Measurements from ENCODE around the gene RFX4.

The RFX4 gene

GRCh38 chr12:106704081-106704480 is 121.3 kb downstream of the RFX4 start:
- H3K27me3 ChIP-seq (replicated peaks; ENCODE audit: control insufficient read depth, insufficient read depth, low read length): peaks cover 3% of the 10 kb centered on the region
- no peak for DNase-seq (ENCODE audit: low read depth)
- H3K9ac ChIP-seq (ENCODE audit: low read length): no peak overlapping the region
- H3K4me3 ChIP-seq (ENCODE audit: low read length): no peak overlapping the region
- peaks cover 10% of the 10 kb centered on the region for H3K4me1 ChIP-seq (ENCODE audit: control insufficient read depth, insufficient read depth, low read length)
- H3K9me3 ChIP-seq (ENCODE audit: control insufficient read depth, low read length): peaks cover 11% of the 10 kb centered on the region
- no peaks in the 10 kb centered on the region for H3K36me3 ChIP-seq (ENCODE audit: control insufficient read depth, insufficient read depth, low read length, severe bottlenecking)

DNA sequence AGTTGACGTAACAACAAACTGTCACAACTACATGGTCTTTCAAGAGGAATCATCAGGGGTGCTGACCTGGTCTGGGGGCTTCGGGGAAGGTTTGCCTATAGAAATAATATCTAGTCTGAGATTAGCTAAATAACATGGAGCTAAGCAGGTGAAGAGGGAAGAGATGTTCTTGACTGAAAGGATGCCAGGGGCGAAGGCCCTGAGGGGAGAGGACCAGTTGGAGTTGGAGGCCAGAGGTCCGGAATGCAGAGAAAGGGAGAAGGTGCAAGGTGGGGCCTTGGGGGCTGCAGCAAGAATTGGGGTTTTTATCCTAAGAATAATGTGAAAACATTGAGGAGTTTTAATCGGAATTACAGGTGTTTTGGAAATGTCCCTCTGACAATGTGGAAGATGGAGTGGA is 123.2 kb downstream of the RFX4 start:
- peaks cover 10% of the 10 kb centered on the region for H3K4me1 ChIP-seq (ENCODE audit: control insufficient read depth, insufficient read depth, low read length)
- DNase-seq (ENCODE audit: low read depth): no peak
- H3K27me3 ChIP-seq (replicated peaks; ENCODE audit: control insufficient read depth, insufficient read depth, low read length): peaks cover 6% of the 10 kb centered on the region
- H3K4me3 ChIP-seq (ENCODE audit: low read length): no peak overlapping the region
- peaks cover 11% of the 10 kb centered on the region for H3K9me3 ChIP-seq (ENCODE audit: control insufficient read depth, low read length)
- H3K36me3 ChIP-seq (ENCODE audit: control insufficient read depth, insufficient read depth, low read length, severe bottlenecking): no peaks in the 10 kb centered on the region
- H3K9ac ChIP-seq (ENCODE audit: low read length): no peak overlapping the region

DNA sequence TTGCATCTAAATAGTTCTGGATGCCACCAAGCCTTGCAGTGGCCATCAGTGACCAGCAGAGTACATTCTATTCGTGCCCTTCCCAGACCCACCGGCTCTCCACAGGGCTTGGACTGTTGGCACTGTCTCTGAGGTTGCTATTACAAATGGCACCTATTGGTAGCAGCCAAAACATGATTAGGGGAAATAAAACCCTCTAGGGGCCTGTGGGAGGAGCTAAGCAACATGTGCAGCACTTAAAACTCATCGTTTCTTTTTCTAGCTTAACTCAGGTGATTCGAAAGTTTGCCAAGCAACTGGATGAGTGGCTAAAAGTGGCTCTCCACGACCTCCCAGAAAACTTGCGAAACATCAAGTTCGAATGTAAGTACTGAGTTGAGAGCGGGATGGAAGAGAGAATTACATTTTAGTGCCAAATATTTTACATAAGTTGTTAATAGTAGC is 126.3 kb downstream of the RFX4 start:
- Histone ChIP-seq H3K36me3 (ENCODE audit: control insufficient read depth, insufficient read depth, low read length, severe bottlenecking) (no peaks in the 10 kb centered on the region), H3K4me1 (ENCODE audit: control insufficient read depth, insufficient read depth, low read length) (peaks cover 10% of the 10 kb centered on the region), H3K27me3 (replicated peaks; ENCODE audit: control insufficient read depth, insufficient read depth, low read length) (peaks cover 12% of the 10 kb centered on the region), H3K4me3 (ENCODE audit: low read length) (no peak overlapping the region), H3K9ac (ENCODE audit: low read length) (no peak overlapping the region), H3K9me3 (ENCODE audit: control insufficient read depth, low read length) (no peaks in the 10 kb centered on the region)
- DNase-seq (ENCODE audit: low read depth): no peak

GRCh38 chr12:106710143-106710893 is 127.5 kb downstream of the RFX4 start:
- no peak overlapping the region for H3K9ac ChIP-seq (ENCODE audit: low read length)

GRCh38 chr12:106711316-106711715 is 128.5 kb downstream of the RFX4 start:
- H3K9ac ChIP-seq (ENCODE audit: low read length): no peak overlapping the region
- peaks cover 4% of the 10 kb centered on the region for H3K4me1 ChIP-seq (ENCODE audit: control insufficient read depth, insufficient read depth, low read length)
- no peaks in the 10 kb centered on the region for H3K36me3 ChIP-seq (ENCODE audit: control insufficient read depth, insufficient read depth, low read length, severe bottlenecking)

More at GRCh38 chr12:106710143-106710893, 127.5 kb downstream of the RFX4 start:
- peaks cover 12% of the 10 kb centered on the region for H3K27me3 ChIP-seq (replicated peaks; ENCODE audit: control insufficient read depth, insufficient read depth, low read length)
- H3K9me3 ChIP-seq (ENCODE audit: control insufficient read depth, low read length): no peaks in the 10 kb centered on the region
- DNase-seq (ENCODE audit: low read depth): no peak
- peaks cover 4% of the 10 kb centered on the region for H3K4me1 ChIP-seq (ENCODE audit: control insufficient read depth, insufficient read depth, low read length)
- no peak overlapping the region for H3K4me3 ChIP-seq (ENCODE audit: low read length)
- no peaks in the 10 kb centered on the region for H3K36me3 ChIP-seq (ENCODE audit: control insufficient read depth, insufficient read depth, low read length, severe bottlenecking)

GRCh38 chr12:106712768-106713167 is 130.0 kb downstream of the RFX4 start:
- DNase-seq (ENCODE audit: low read depth): no peak
- no peaks in the 10 kb centered on the region for H3K36me3 ChIP-seq (ENCODE audit: control insufficient read depth, insufficient read depth, low read length, severe bottlenecking)
- no peaks in the 10 kb centered on the region for H3K4me1 ChIP-seq (ENCODE audit: control insufficient read depth, insufficient read depth, low read length)
- H3K4me3 ChIP-seq (ENCODE audit: low read length): no peak overlapping the region
- peaks cover 12% of the 10 kb centered on the region for H3K27me3 ChIP-seq (replicated peaks; ENCODE audit: control insufficient read depth, insufficient read depth, low read length)
- no peak overlapping the region for H3K9ac ChIP-seq (ENCODE audit: low read length)
- no peaks in the 10 kb centered on the region for H3K9me3 ChIP-seq (ENCODE audit: control insufficient read depth, low read length)

More at GRCh38 chr12:106711316-106711715, 128.5 kb downstream of the RFX4 start:
- DNase-seq (ENCODE audit: low read depth): no peak
- Histone ChIP-seq H3K9me3 (ENCODE audit: control insufficient read depth, low read length) (no peaks in the 10 kb centered on the region), H3K27me3 (replicated peaks; ENCODE audit: control insufficient read depth, insufficient read depth, low read length) (peaks cover 12% of the 10 kb centered on the region), H3K4me3 (ENCODE audit: low read length) (no peak overlapping the region)

DNA sequence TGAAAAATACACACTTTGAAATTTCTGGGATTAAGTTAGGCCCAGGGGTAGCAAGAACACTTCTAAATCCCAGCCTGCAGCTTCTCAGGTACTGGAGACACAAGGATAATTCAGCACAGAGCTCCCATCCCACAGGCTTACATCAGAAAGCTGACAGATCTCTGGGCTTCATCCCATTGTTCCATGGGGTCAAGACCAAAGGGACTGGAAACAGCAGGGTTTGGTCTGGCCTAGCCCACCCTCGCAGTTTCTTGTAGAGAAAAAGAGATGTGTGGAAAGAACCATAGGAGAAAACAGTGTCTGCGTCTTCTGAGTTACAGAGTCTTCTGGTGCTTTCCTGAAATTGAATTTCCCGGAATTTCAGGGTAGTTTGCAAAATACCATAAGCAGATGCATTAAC is 132.1 kb downstream of the RFX4 start:
- Histone ChIP-seq H3K9me3 (ENCODE audit: control insufficient read depth, low read length) (no peaks in the 10 kb centered on the region), H3K36me3 (ENCODE audit: control insufficient read depth, insufficient read depth, low read length, severe bottlenecking) (no peaks in the 10 kb centered on the region), H3K9ac (ENCODE audit: low read length) (no peak overlapping the region), H3K4me1 (ENCODE audit: control insufficient read depth, insufficient read depth, low read length) (no peaks in the 10 kb centered on the region), H3K4me3 (ENCODE audit: low read length) (no peak overlapping the region), H3K27me3 (replicated peaks; ENCODE audit: control insufficient read depth, insufficient read depth, low read length) (peaks cover 9% of the 10 kb centered on the region)
- DNase-seq (ENCODE audit: low read depth): no peak

DNA sequence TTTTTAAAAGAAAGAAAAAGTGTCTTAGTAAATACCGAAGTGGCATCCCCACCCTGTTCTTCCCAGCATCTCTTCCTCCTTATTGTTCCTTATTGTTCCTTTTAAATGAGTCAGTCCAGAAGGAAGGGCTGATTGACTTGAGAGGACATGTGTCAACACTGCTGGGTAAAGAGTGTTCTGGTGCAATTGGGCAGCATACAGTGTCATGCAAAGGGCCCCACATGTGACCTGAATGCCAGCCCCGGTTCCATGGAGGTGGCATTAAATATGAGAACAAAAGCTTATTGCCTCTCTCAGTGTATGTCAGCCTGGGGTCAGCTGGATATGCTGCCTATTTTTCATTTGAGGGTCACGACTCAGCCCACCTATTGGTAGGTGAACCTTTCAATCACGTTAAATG is 132.8 kb downstream of the RFX4 start:
- Histone ChIP-seq H3K36me3 (ENCODE audit: control insufficient read depth, insufficient read depth, low read length, severe bottlenecking) (no peaks in the 10 kb centered on the region), H3K4me1 (ENCODE audit: control insufficient read depth, insufficient read depth, low read length) (no peaks in the 10 kb centered on the region), H3K27me3 (replicated peaks; ENCODE audit: control insufficient read depth, insufficient read depth, low read length) (peaks cover 9% of the 10 kb centered on the region), H3K9me3 (ENCODE audit: control insufficient read depth, low read length) (no peaks in the 10 kb centered on the region), H3K4me3 (ENCODE audit: low read length) (no peak overlapping the region), H3K9ac (ENCODE audit: low read length) (no peak overlapping the region)
- no peak for DNase-seq (ENCODE audit: low read depth)

DNA sequence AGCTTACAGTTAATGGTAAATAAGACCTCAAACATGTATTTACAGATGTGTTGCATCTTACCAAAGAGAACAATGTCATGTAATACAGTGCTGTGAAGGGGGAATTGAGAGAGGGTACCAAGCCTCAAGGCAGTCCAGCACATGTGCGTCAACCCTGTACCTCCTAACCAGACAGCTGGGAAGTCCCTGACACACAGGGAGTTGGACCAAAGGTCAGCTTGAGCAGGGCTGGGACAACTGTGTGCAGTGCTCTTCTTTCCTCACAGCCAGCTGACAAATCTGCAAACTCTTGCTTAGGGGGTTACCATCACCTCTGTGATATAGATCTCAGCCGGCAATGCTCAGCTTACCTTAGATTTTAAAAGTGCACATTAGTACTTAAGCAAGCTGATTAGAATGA is 134.9 kb downstream of the RFX4 start:
- Histone ChIP-seq H3K4me3 (ENCODE audit: low read length) (no peak overlapping the region), H3K9ac (ENCODE audit: low read length) (no peak overlapping the region), H3K27me3 (replicated peaks; ENCODE audit: control insufficient read depth, insufficient read depth, low read length) (peaks cover 3% of the 10 kb centered on the region), H3K9me3 (ENCODE audit: control insufficient read depth, low read length) (no peaks in the 10 kb centered on the region), H3K4me1 (ENCODE audit: control insufficient read depth, insufficient read depth, low read length) (no peaks in the 10 kb centered on the region), H3K36me3 (ENCODE audit: control insufficient read depth, insufficient read depth, low read length, severe bottlenecking) (no peaks in the 10 kb centered on the region)
- DNase-seq (ENCODE audit: low read depth): no peak

GRCh38 chr12:106719879-106720278 is 137.1 kb downstream of the RFX4 start:
- Histone ChIP-seq H3K4me3 (ENCODE audit: low read length) (no peak overlapping the region), H3K27me3 (replicated peaks; ENCODE audit: control insufficient read depth, insufficient read depth, low read length) (peaks cover 3% of the 10 kb centered on the region), H3K9ac (ENCODE audit: low read length) (no peak overlapping the region), H3K9me3 (ENCODE audit: control insufficient read depth, low read length) (no peaks in the 10 kb centered on the region), H3K36me3 (ENCODE audit: control insufficient read depth, insufficient read depth, low read length, severe bottlenecking) (no peaks in the 10 kb centered on the region), H3K4me1 (ENCODE audit: control insufficient read depth, insufficient read depth, low read length) (no peaks in the 10 kb centered on the region)
- DNase-seq (ENCODE audit: low read depth): no peak

DNA sequence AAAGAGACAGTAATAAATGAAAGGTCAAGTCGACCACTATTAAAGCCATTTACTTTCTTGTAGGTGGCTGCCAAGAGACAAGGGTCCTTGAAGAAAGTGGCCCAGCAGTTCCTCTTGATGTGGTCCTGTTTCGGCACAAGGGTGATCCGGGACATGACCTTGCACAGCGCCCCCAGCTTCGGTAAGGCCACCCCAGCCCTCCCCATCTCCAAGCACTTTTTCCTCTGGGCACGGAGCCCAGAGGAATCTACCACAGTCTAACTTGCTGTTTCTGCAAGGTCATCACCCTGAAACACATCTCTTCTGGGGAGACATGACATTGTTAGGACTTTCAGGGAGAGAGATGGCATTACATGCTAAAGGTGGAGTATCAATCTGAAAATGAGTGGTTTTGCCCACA is 137.9 kb downstream of the RFX4 start:
- no peaks in the 10 kb centered on the region for H3K9me3 ChIP-seq (ENCODE audit: control insufficient read depth, low read length)
- DNase-seq (ENCODE audit: low read depth): no peak
- no peaks in the 10 kb centered on the region for H3K36me3 ChIP-seq (ENCODE audit: control insufficient read depth, insufficient read depth, low read length, severe bottlenecking)
- H3K4me3 ChIP-seq (ENCODE audit: low read length): no peak overlapping the region
- no peak overlapping the region for H3K9ac ChIP-seq (ENCODE audit: low read length)
- no peaks in the 10 kb centered on the region for H3K4me1 ChIP-seq (ENCODE audit: control insufficient read depth, insufficient read depth, low read length)
- H3K27me3 ChIP-seq (replicated peaks; ENCODE audit: control insufficient read depth, insufficient read depth, low read length): peaks cover 3% of the 10 kb centered on the region

DNA sequence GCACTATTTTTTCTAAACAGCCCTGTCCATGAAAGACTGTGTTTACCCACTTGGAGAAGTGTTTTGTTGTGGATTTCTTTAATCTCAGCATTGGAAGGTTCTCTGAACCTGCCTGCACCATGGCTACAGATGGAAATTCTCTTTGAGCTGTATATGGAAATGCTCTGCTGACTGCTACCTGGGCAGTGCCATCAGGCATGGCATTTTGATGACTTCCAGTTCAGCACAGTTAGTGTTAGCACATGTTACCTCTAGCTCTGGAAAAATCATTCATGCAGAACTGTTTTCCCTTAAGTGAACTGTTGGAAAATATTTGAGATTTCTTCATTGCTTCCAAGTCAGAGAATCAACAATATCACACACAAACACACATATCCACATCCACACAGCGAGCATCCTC is 139.1 kb downstream of the RFX4 start:
- Histone ChIP-seq H3K9ac (ENCODE audit: low read length) (no peak overlapping the region), H3K4me3 (ENCODE audit: low read length) (no peak overlapping the region), H3K4me1 (ENCODE audit: control insufficient read depth, insufficient read depth, low read length) (peaks cover 3% of the 10 kb centered on the region), H3K9me3 (ENCODE audit: control insufficient read depth, low read length) (no peaks in the 10 kb centered on the region), H3K36me3 (ENCODE audit: control insufficient read depth, insufficient read depth, low read length, severe bottlenecking) (no peaks in the 10 kb centered on the region), H3K27me3 (replicated peaks; ENCODE audit: control insufficient read depth, insufficient read depth, low read length) (peaks cover 3% of the 10 kb centered on the region)
- DNase-seq (ENCODE audit: low read depth): no peak

Measured in adipocyte (in vitro differentiated cells).